GM23338 (cell line): Measurements from ENCODE around the gene ZFY.

Experiments used
- POLR2AphosphoS5 ChIP-seq: IDR thresholded peaks from 2 replicates; pipeline ENCODE4 v1.6.1; 2016; ENCODE audit warnings: antibody characterized with exemption, low read depth
- TF ChIP-seq, protein P1 (sequence below), 2 experiments: fragments of 200-600 bp in 1 of 2; sonication (generic) in 1 of 2; conservative IDR thresholded peaks; 2 replicates each; pipeline versions ENCODE4 v1.5.1 to v1.6.1; 2016 to 2017; ENCODE audit warnings: antibody characterized with exemption in 2 of 2, low read depth in 2 of 2, mild to moderate bottlenecking in 2 of 2, moderate library complexity in 1 of 2

GRCh38 chrY:2962061-2962460, 26.9 kb downstream of the ZFY start:
- TF ChIP-seq, protein P1, sequence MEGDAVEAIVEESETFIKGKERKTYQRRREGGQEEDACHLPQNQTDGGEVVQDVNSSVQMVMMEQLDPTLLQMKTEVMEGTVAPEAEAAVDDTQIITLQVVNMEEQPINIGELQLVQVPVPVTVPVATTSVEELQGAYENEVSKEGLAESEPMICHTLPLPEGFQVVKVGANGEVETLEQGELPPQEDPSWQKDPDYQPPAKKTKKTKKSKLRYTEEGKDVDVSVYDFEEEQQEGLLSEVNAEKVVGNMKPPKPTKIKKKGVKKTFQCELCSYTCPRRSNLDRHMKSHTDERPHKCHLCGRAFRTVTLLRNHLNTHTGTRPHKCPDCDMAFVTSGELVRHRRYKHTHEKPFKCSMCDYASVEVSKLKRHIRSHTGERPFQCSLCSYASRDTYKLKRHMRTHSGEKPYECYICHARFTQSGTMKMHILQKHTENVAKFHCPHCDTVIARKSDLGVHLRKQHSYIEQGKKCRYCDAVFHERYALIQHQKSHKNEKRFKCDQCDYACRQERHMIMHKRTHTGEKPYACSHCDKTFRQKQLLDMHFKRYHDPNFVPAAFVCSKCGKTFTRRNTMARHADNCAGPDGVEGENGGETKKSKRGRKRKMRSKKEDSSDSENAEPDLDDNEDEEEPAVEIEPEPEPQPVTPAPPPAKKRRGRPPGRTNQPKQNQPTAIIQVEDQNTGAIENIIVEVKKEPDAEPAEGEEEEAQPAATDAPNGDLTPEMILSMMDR (conservative IDR thresholded peaks at IDR 0.05; ENCODE audit: low read depth in 2 of 2), result no peak
- TF ChIP-seq POLR2AphosphoS5, result no peak
